SKM-1 treated with dmso at 0.1 percent for 144 hours (cell line): ENCODE results near the gene ATXN10.
"Not testable (repeated sequence)": the region's sequence is repeated elsewhere in the genome, so short reads cannot be mapped to it uniquely, and the experiment has no call there.

Experiments
- DNase-seq: peaks from one replicate; lab custom pipeline; 2025; ENCODE audit not compliant: unreplicated experiment; lab: John Stamatoyannopoulos, UW

ATXN10 gene

GRCh38 chr22:45781459-45781858, 109.8 kb downstream of the ATXN10 start:
- DNase-seq, result no peak

GRCh38 chr22:45781966-45782365, 110.3 kb downstream of the ATXN10 start:
- no peak for DNase-seq

GRCh38 chr22:45783021-45783420, 111.4 kb downstream of the ATXN10 start:
- no peak for DNase-seq

- DNase-seq, result no peak
These were observed 112.1 kb downstream of the ATXN10 start for GRCh38 chr22:45783690-45784089.

GRCh38 chr22:45784357-45785277, 113.0 kb downstream of the ATXN10 start:
- DNase-seq, result no peak

- no peak for DNase-seq
These were observed 113.8 kb downstream of the ATXN10 start for GRCh38 chr22:45785458-45785857.

- no peak for DNase-seq
These were observed 115.1 kb downstream of the ATXN10 start for GRCh38 chr22:45786726-45787125.

- no peak for DNase-seq
These were observed 116.1 kb downstream of the ATXN10 start for GRCh38 chr22:45787759-45788158.

- DNase-seq, result no peak
These were observed 116.9 kb downstream of the ATXN10 start for GRCh38 chr22:45788522-45788921.

- DNase-seq, result no peak
These were observed 118.8 kb downstream of the ATXN10 start for GRCh38 chr22:45790401-45790800.

- DNase-seq, result no peak
These were observed 121.5 kb downstream of the ATXN10 start for GRCh38 chr22:45793161-45793560.

GRCh38 chr22:45793892-45794291, 122.3 kb downstream of the ATXN10 start:
- no peak for DNase-seq

- DNase-seq, result not testable (repeated sequence)
These were observed 124.4 kb downstream of the ATXN10 start for GRCh38 chr22:45796009-45796408.

- no peak for DNase-seq
These were observed 127.7 kb downstream of the ATXN10 start for GRCh38 chr22:45799291-45799690.

- no peak for DNase-seq
These were observed 130.4 kb downstream of the ATXN10 start for GRCh38 chr22:45802054-45802453.

GRCh38 chr22:45804319-45804985, 132.8 kb downstream of the ATXN10 start:
- no peak for DNase-seq

GRCh38 chr22:45804986-45805325, 133.3 kb downstream of the ATXN10 start:
- DNase-seq, result no peak

GRCh38 chr22:45805413-45805812, 133.8 kb downstream of the ATXN10 start:
- DNase-seq, result no peak

- DNase-seq, result no peak
These were observed 135.7 kb downstream of the ATXN10 start for GRCh38 chr22:45807156-45807915.

GRCh38 chr22:45812910-45813309, 141.3 kb downstream of the ATXN10 start:
- no peak for DNase-seq

- no peak for DNase-seq
These were observed 142.6 kb downstream of the ATXN10 start for GRCh38 chr22:45814198-45814597.

GRCh38 chr22:45816776-45817175, 145.1 kb downstream of the ATXN10 start:
- DNase-seq, result no peak
